GM19397 (cell line): Measurements from ENCODE around the gene RESP18.
A peak's percentile ranks its signal among the peaks of the same experiment; 100 is the strongest.
"Not testable (repeated sequence)": the region's sequence is repeated elsewhere in the genome, so short reads cannot be mapped to it uniquely, and the experiment has no call there.

ENCODE experiments used
- ATAC-seq: cut with Tn5 transposase; IDR thresholded peaks from one replicate; pipeline ENCODE4 v1.9.1; 2021; ENCODE audit warnings: mild to moderate bottlenecking, moderate library complexity; ENCODE audit not compliant: unreplicated experiment

The RESP18 gene

DNA sequence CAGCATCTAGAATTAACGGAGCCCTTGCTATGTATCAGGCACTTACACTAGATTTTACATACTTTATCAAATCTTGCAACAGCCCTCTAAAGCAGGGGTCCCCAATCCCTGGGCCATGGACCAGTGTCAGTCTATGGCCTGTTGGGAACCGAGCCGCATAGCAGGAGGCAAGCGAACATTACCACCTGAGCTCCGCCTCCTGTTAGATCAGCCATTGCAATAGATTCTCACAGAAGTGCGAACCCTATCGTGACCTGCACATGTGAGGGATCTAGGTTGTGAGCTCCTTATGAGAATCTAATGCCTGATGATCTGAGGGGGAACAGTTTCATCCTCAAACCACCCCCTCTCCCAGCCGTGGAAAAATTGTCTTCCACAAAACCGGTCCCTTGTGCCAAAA is 39.9 kb downstream of the RESP18 start:
- ATAC-seq = no peak

DNA sequence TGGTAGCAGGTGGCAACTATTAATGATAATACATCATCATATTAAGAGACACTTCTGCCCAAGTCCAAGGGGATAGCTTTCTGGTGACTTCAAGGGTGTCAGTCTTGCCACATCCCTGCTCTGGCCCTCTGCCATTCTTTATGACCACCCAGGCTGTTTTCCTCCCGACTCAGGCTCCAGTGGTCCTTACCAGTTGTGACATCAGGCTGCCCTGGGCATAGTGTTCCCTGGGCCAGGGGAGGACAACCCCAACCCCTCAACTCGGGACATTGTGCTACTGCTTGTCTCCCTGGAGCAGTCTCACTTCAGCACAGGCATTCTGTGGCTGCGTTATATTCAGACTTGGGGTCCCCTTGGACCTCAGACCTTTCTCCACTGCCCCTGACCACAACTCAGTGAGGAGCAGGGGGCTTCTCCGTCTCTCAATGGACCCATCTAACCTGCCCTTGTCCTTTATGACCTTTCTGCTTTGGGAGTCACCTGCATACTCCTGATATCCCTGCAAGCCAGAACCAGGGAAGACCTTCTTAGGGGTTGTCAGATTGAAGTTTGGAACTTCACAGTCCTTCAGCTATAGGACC is 40.5 kb downstream of the RESP18 start:
- no peak for ATAC-seq

DNA sequence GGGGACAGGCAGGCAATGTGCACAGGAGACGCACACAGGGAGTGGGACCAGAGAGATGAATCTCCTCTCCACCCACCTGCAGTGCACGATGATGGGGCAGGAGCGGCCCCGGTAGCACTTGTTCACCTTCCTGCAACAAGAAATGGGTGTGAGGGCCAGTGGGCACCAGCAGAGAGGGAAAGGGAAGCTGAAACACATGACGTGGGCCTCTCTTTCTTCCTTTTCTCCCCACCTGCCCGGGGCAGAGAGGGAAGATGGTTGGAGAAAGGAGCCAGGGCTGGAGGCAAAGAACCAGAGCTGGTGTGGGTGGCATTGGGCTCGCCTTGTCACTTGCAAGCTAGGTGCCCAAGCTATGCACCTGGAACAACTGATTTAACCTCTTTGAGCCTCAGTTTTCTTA is 41.1 kb downstream of the RESP18 start:
- ATAC-seq = no peak

DNA sequence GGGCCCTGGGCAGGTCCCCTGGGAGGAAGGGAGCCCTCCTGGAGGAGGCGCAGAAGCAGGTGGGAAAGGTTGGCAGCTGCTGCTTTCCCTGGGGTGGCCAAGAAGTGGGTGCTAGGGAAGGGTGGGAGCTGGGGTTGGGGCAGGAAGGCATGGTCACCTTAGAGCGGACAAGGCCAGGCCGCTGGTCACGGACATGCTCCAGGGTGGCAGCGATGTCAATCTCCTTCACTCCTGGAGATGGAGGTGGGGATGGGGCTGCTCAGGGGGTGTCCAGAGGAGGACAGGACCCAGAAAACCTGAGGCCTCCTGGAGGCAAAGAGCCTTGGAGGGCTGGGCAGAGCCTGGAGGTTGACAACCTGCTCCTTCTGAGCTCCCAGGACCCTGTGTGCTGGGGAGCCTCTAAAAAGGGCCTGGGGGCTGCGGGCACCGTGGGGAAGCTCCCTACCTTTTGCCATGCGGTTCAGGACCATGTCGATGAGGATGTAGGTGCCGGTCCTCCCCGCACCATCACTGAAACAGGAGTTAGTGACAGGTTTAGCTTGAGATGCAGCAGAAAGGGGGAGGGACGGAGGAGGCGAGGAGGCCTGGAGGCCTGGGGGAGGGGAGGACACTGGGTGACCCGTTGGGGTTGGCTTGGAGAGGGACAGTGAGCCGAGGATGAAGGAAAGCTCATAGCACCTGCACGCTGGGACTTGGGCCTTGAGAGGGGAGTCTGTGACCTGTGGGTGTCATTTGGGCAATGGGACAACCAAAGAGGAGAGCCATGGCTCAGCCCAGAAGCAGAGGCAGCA is 42.0 kb downstream of the RESP18 start:
- no peak for ATAC-seq

DNA sequence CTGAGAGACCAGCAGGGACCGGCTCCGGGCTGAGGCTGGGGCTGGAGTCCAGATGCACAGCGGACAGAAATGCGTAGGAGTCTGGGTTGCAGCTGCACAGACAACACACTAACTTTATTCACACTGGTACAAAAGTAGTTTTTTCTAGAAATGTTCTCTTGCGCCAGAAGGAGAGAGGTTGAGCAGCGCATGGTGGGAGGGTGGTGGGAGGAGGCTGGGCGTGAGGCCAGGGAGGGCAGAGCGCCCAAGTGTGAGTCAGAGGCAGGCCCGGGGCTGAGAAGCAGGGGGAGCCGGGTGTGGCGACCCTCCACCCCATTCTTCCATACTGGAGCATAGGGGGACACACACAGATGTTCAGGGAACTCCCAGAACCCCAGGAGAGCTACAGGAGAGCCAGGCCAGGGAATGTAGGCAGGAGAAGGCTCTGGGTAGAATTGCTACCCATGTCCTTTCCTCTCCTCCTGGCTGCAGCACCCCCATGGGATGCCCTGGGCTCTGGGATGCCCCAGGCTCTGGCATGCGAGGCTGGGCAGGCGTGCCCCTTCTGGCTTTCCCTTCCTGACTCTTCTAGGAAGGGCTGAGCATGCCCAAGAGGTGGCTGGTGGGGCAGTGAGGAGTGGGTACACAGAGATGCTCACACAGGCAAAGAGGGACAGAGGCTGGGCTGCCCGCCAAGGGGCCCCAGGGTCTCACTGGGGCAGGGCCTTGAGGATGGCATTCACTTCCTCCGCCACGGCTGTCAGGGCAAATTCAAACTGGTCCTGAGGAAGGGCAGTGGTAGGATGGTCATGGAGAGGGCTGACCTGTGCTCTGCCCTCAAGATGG is 42.8 kb downstream of the RESP18 start:
- ATAC-seq = no peak

DNA sequence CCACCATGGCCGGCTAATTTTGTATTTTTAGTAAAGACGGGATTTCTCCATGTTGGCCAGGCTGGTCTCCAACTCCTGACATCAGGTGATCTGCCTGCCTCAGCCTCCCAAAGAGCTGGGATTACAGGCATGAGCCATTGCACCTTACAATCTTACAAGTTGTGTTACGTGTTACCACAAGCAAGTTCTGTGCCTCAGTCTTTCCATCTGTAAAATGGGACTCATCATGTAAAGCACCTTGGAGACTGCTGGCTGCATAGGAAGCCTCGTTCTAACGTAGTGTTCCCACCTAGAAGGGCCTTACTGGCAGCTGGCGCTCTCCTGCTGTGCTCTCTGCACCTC is 43.4 kb downstream of the RESP18 start:
- no peak for ATAC-seq

DNA sequence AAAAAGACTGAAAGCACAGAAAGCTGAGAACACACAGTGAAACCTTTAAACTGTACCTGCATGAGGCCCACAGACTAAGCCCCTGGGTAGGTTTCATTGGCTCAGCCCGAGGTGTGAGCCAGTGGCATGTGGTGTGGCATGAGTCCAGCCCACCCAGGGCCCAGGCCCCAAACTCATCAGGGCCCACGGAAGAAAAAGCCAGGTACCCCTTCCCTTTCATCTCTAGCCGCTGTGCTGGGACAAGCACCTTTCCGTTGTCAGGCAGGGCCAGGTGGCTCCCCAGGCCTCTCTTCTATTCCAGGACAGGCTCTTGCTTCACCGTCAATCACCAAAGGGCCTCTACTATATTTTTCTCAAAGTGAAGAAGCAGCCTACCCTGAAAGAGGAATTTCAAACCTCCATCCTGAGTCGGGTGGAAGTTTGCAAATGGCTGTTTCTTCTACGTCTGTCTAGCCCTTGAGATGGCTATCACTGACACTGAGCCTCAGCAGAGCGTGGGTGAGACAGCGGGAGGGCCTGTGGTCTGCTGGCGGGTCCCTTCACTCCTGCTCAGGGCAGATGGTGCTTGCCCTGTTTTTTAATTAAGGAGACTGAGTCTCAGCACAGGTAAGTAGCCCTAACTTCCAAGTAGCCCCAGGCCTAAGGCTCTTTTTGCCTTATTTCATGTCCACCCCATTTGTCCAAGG is 44.8 kb downstream of the RESP18 start:
- no peak for ATAC-seq

DNA sequence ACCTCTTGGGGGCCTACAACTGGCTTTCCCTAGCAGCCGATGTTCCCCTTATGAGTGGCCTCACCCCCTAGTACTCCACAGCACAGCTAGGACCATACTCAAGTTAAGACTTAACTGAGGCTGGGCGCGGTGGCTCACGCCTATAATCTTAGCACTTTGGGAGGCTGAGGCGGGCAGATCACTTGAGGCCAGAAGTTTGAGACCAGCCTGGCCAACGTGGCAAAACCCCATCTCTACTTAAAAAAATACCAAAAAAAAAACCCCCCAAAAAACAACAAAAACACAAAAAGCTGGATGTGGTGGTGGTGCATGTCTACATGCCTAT is 45.5 kb downstream of the RESP18 start:
- not testable (repeated sequence) for ATAC-seq

DNA sequence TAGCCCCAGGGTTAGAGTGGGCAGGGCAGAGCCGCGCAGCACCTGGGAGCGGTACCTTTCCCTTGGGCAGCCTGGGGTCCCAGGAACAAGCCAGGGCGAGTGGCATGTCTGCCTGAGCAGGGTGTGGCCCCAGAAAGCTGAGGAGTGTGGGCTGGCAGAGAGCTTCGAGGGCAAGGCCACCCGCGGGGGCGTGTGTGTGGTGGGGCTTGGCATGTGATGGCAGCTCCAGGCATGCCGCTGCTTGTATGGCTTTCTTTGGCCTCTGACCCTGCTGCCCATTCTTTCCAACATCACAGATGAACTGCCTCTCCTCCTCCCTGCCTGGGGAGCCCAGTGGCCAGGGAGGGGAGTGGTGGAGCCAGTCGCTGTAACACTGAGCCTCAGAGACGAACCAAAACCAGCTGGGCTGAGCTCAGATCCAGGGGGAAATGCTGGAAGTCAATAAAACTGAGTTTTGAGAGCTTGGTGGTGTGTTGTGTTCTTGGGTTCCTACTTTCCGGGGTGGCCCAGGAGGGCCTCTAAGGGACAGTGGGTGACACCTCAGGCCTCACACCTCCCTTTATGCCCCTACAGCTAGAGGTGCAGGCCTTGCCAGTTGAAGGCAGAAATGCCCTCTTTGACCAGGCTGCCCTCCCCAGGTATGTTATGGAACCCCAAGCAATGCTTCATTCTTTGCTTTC is 46.0 kb downstream of the RESP18 start:
- no peak for ATAC-seq

DNA sequence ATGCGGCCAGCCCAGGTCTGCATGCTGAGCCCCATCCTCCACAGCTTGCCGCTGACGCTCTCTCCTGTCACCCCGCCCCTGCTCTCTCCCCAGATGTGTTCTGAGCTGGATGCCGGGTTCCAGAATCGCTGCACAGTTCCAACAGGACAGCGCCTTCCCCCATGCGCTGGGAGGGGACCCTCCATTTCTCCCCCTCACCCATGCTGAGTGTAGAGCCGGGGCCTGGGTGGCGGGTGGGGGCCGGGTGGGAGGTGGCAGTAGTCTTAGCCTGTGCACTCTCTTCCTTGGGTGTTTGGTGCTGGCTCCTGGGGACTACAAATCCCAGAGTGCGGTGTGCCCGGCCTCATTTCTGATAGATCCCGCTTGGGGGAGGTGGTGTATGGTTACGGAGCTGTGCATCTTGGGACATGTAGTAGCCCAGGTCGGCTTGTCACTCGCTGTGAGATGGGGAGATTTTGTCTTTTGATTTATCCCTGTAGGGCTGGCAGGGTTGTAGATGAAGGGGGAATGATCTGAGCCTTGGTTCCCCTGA is 46.6 kb downstream of the RESP18 start:
- ATAC-seq = no peak

DNA sequence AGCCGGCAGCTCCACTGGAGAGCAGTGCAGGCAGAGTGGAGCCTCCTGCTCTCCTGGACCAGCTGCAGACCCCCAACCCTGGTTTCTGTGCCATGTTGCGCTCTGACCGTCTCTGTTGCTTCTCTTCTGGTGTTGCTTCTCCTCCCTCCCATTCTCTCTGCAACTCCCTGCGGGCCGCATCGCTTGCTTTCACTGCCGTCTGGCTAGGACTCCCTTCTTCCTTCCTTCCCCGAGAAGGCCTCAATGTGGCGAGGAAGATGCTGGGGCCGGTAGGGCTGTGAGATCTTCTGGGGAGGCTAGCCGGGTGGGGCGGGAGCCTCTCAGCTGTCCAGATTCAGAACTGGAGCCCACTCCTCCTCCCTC is 47.2 kb downstream of the RESP18 start:
- no peak for ATAC-seq

DNA sequence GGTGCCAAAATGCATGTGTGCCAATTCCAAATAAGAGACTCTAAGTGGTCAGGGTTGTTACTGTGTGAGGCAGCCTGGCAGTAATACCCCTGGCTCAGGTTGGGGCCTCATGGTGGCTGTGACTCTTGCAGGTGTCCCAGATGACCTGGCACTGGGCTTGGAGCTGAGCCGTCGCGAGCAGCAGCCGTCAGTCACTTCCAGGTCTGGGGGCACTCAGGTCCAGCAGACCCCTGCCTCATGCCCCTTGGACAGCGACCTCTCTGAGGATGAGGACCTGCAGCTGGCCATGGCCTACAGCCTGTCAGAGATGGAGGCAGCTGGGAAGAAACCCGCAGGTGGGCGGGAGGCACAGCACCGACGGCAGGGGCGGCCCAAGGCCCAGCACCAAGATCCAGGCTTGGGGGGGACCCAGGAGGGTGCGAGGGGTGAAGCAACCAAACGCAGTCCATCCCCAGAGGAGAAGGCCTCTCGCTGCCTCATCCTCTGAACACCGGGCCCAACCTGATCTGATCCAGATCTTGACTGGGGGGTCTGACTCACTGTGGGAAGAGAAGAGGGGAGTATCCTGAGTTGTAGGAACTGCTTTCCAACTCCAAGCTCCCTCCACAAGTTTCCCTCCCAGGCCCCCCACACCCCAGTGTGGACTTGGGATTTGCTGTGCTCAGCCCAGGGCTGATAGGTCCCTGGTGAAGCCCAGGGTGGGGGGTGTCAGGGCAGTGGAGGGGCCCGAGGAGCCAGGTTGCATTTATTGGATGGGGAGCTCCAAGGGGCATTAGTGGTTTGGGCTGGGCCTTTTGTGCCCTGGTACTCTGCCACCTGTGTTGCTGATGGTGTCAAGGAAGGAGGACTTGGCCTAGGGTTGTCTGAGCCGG is 47.8 kb downstream of the RESP18 start:
- no peak for ATAC-seq

DNA sequence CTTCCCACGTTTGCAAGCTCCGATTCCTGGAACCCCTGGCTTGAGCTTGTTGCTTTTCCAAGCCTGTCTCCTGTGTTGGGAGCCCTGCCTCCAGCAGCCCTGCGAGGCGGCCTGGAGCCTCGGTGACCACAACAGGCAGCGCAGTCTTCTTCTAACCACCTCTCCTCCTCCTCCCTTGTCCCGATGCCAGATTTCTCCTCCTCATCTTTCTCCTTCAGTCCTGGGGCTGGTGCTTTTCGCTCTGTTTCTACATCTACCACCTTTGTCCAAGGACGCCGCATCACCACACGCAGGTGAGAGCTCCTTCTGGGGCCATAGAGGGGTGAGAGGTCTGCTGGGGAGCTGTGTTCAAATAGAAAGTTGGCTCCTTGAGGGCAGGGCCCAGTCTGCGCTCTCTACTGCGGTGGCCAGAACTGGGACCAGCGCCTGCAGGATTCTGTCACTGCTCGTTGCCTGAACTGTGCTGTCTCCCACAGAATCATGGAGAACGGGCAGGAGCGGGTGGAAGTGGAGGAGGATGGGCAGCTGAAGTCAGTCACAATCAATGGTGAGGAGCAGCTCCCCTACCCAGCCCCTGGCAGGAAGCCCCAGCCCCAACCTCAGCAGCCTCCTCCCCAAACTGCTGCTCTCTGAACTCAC is 49.5 kb downstream of the RESP18 start:
- ATAC-seq = no peak

DNA sequence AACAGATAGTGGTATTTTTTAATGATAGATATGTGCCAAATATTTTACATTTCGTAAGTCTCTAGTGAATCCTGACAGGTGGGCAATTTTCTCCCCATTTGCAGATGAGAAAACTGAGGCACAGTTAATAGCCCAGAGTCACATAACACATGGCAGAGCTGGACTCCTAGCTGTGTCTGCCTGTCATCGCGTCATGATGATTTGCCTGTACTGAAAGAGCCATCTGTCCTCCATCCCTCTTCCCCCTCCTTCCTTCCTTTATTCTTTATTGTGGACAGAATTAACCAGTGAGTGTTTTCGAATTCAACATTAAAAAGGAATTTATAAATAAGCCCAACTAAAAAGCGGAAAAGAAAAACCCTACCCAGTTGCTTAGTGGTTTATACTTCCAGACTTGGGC is 50.2 kb downstream of the RESP18 start:
- ATAC-seq = no peak

DNA sequence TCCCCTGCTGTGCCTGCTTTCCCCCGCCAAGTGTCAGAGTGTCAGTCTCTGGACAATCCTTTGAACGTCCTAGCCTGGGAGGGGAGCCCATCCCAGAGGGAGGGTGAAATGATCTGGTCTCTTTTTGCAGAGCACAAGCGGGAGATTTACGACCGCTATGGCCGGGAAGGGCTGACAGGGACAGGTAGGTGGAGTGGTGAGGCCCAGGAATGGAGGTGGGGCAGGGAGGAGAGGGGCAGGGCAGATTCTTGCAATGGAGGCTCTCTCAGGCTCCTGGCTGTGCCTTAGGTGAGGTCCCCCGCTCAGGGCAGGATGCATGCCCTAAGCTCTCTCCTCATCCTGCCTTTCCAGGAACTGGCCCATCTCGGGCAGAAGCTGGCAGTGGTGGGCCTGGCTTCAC is 51.0 kb downstream of the RESP18 start:
- ATAC-seq = no peak

DNA sequence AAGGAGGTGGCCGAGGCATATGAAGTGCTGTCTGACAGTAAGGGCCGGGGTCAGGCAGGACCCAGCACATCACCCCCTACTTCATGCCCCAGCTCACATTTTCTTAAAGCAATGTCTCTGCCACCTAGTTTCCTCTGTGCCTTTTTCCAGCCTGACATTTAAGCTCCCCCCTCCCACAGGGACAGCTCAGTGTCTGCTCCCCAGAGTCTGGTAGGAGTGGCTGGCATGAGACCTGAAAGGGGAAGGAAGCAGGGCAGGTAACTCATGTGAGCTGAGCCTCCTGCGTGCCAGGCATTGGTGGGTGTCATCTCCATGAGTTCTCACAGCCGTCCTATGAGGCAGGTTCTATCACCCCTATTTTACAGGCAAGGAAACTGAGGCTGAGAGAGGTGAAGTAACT is 51.9 kb downstream of the RESP18 start:
- ATAC-seq = no peak

DNA sequence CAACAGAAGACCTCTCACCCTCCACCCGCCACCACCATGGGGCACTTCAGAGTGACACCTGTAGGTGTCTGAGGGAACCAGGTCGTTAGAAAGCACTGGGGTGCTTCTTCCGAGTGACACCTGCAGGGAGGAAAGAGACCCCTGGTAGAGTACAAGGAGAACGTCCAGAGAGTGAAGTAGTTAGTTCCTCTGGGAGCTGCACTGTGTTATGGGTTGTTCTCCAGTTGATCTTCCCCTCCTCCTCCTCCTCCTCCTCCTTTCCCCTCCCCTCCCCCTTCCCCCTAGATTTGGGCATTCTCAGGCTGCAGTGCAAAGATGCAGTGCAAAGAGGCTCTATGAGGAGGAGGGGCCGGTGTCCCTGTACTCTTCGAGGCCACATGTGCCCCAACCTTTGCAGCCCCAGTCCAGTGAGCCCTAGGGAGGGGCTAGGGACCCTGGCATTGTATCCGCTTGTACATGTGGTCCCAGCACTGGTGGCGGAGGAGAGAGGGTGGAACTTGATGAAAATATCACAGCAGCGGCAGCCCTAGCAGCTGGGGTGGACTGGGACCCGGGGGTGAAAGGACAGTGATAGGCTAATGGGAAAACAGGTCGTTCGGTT is 52.5 kb downstream of the RESP18 start:
- no peak for ATAC-seq

DNA sequence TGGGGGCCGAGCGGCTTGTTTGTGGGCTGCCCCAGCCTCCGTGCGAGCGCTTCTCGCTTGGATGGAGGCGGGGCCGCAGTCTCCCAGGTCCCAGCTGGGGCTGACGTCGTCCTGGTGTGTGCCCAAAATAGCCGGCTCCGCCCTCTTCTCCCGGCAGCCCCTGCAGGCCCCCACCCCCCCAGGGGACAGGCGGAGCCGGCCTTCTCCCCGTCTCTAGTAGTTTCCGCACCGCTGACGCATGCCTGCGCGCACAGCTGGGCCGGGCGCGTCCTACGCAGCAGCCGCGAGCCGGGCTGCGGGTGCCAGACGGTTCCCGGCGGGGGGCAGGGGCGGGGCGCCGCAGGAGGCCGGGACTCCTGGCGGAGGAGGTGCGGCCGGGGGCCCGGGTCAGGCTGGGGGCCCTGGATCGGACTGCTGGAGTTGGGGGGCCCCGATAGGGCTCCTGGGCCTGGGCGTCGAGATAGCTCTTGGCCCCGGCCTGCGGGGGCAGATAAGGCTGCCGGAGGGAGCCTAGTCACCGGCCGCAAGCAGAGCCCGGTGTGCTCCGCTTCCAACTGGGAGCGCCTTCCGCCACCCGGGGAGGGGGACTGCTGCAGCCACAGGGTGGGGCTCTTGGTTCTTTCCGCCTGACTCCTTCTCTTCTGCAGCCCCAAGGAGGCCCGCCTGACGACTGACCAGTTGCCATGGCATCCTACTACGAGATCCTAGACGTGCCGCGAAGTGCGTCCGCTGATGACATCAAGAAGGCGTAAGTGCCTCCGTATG is 53.2 kb downstream of the RESP18 start, which contains the start of gene DNAJB2:
Gene DNAJB2 (plus strand): TSS at position 216 of the 765 bp plus-strand sequence. CDS start 468 bp downstream, at position 684.
- ATAC-seq = peak; percentile 89
